NK-92 (cell line): Measurements from ENCODE around the gene FAM114A2.

ENCODE experiments used
- DNase-seq: peaks from one replicate; lab custom pipeline; 2025; ENCODE audit not compliant: unreplicated experiment; lab: John Stamatoyannopoulos, UW

The FAM114A2 gene

DNA sequence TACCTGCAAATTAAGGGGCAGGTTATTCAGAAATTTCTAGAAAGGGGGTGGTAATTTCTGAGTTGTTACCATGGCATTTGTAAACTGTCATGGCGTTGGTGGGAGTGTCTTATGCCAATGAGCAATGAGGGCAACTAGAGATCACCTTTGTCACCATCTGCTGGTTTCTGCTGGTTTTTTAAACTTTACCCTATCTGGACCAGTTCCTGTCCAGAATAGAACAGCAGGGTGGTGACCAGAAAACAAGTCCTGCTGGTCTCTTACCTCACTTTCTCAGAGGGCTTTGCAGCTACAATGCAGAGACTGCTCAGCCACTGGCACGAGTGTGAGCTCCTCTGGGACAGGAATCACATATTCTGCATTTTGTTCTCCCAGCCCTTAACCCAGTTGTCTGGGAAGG is 51.4 kb downstream of the FAM114A2 start:
- no peak for DNase-seq

DNA sequence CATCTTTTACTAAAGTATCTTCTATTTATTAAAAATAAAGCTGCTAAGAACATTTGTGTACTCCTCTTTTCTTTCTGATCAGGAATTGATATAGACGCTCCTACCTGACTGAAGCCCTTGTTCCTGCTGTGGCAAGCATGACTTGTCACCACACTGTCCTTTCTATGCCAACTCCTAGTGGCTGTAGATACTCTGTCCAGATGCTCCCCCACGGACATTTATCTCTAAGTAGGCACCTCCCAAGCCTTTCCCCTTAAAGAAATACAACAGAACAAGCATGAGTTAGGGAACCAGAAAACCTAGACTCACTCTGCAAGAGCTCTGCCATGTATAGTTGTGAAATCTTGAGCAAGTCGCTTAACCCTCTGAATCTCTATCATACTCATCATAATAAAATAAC is 53.2 kb downstream of the FAM114A2 start:
- no peak for DNase-seq

DNA sequence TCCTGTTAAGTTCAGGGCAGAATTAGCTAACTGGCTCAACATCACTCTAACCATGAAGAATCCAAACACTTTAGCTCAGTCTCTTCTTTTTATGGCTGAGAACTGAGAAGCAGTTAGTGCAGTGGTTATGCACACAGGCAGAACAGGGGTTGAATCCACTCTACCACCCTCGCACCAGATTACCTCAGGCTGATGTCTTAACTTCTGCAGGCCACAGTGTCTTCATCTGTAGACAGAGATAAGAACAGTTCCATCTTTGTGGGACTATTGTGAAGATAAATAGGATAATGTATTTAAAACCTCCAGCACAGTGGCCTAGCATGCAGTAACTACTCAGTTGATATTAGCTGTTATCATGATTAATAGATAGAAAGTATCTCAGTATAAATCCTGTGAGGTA is 54.8 kb downstream of the FAM114A2 start:
- DNase-seq, result no peak

DNA sequence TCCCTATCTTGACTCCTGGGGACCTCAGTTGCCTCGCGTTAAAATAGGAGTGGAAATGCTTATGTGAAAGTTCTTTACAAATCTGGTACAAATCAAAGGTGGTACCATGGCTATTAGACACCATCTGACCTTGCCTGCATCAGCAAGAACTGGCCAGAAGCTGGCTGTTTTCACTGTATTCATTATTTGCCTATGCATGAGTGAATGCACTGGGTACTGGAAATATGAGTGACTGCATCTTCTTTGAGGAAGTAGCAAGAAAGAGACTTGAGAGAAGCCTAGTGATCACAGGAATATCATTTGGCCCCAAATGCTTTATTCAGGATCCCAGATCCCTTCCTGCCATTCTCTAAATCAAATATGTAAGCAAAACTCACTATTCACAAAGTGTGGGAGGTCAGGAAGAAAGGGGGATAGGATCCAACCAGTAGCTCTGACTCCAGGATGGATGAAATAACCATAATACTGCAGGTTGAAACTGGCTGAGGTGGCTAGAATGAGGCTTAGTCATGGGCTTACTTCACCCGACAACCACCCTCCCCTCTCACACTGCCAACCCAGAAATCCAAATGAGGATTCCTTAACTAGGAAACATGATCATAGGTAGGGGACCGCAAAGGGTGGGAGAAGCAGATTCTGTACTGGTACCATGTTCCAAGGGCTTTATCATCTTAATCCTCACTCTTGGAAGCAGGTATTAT is 56.7 kb downstream of the FAM114A2 start:
- no peak for DNase-seq

DNA sequence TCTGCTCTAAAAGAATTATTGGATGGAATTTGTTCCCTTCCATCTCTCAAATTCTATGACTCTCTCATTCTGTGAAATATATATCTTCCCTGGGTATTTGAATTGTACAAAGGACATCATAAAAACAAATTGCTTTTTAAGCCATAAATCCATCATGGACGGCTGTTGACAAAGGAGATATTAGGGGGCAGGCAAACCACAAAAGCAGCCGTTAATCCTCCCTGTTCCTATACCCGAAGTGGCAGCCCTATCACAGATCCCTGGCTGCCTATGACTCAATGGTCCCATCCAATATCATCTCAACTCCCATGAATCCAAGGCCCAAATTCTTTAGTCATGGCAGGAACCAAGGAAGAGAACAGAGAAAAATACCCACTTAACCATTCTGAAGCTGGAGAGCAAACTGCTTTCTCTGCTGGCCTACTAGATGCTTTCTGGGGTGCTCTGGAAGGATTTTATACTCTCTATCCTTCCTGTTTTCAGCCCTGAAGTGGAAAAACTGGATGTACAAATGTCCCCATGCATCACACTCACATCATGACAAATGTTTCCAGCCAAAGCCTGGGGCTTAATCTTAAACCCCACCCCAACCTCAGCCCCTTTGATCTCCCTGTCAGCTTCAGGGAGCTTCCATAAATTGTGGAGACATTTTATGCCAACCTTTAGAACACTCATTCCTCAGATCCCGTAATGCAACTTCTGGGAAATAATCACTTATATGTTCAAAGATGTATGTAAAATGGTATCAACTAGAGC is 59.5 kb downstream of the FAM114A2 start:
- no peak for DNase-seq

DNA sequence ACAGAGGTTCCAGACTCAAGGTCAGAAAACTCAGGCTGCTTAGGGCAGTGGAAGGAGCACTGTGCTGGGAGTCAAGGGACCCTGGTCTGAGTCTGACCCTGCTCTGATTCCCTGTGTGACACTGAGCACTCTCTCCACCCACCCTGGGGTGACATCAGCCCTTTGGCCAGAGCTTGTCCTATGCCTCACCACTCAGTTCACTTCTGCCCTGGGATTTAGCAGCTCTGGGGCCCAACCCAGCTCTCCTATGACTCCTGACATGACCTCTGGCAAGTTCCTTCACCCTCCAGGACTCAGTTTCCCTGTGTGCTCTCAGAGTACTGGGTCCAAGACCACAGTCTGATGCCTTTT is 63.9 kb downstream of the FAM114A2 start:
- DNase-seq, result no peak

DNA sequence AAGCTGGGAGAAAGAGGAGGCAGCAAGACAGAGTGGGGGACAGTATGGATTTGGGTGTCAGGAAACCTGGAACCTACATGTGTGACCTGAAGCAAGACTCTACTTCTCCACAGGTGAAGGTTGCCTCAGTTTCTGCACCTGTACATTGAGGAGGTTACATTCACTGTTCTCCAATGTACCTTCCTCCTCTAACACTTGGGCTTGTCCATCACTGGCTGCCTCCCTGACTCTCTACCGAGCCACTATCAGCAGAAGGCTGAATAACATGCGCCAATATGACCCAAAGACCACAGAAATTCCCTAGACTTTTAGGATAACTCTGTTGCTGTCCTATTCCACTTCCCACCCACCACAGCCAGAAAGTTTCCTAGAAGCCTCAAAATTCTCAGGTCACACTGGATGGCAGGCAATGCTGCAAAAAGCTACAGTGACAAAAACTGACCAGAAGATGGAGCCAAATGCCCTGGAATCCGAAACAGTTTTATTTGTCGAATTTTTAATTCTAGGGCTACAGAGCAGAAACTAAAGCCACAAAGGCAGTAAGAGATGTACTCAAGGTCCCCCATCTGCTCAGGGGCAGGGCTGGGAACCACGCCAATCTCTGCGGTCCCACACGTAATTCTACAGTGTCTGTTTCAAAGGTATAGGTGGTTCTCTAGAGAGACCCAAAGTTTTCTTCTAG is 64.4 kb downstream of the FAM114A2 start:
- DNase-seq, result no peak

DNA sequence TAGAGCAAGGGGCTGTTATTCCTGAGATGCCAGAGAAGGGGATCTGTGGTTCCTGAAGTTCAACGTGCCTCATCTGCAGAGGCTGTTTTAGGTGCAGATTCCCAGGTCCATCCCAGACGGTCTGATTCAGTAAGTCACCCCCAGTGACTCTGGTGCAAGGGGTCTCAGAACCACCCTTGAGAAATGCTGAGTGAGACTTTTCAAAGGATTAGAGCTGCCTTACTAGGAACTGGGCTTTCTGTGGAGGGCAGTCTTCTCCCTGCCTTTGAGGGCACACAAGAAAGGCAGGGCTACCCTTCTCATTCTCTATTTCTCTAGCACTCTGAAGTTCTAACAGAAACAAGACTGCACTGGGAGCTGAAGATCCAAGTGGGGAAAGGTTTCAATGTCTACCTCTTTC is 66.5 kb downstream of the FAM114A2 start:
- DNase-seq, result no peak

DNA sequence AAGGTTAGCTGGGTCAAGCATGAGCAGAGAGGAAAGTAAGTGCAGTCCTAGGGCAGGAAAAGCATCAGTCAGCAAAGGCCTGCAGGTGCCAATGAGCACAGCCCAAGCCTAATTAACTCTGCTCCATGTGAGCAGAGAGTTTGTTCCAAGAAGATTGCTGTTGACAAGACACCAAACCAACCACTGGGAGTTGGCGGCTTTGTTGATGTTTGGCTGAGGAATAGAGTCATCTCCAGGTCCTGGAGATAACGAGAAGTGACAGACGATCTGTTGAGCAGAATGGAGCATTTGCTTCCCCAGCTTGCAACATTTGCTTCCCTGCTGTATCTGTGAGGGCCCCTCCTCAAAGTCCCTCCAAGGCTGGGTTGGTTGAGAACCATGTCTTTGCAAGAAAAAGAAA is 68.2 kb downstream of the FAM114A2 start:
- DNase-seq, result no peak

DNA sequence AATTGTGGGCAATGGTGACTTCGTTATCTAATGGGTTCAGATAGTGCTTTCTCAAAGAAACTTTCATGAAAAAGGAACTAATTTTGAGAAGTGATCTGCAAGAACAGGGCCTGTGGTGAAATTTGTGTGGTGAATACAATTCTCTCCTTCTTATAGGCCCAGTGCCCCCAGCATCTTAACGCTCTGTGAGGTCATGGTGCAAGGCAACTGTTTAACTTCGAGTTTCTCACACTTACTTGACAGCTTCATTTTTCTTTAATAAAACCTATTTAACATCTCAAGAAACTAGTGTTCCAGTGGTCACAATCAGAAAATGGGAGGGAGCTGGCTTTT is 69.2 kb downstream of the FAM114A2 start:
- DNase-seq, result no peak

DNA sequence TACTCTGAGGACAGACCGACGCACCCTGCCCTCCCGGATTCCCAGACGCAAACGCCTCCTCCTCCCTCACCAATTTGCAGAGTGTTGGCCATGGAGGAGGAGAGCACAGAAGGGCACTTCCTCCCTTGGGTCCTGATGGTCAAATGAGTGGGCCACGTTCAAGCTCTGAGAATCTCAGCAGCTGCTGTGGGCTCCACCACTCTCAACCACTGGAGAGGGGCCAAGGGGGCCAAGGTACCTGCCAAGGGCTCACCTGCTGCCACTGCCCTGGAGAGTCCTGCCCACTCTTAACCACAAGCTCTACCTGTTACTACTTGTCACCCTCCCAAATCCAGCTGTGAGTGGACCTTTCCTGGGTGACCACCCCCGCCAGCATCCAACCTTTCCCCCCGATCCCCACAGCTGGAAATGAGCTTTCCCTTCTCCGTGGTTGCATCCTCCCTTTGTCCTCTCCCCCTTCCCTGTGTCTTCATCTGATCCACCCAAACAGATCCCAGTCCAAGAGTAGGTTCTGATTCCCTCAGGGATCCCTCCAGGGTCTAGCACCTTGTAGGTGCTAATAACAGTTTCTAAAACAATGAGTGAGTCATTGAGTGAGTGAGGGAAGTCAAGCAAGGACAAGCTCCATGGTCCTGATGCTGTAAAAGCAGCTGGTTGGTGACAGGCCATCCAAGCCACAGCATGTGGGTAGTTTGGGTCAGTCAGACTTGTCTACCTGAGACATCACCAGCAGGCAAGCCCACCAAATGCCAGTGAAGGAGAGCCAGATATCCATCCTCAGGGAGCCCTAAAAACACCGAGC is 69.7 kb downstream of the FAM114A2 start:
- DNase-seq, result no peak

DNA sequence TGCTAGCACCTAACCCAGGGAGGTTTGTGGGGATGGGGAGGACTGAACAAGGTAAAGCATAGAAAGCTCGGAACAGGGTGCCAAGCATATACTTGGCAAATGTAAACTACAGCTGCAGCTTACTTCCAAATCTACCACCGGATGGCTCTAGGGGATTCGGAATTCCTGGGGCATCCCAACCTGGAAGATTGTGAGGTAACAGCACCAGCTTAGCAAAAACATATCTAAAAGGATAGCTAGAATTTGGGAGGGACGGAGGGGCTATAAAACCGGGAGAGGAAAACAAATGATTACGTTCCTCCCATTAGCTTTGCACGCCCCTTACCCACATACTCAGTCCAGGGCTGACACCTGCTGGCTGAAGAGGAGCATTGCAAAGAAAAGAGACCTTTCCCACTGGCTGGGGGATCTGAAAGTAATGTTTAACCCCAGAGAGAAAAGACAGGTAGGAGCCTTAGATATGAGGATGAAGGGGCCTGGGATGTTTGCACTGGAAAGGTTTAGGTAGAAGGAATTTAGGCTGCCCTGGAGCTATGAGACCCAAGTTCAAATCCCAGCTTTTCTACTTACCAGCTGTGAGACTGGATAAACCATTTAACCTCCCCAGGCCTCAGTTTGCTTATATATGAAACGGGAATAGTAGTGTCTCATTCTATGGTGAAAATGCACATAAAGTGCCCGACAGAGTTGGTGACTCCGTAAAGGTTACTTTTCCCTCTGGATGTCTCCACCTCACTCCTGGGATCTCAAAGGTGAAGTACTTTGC is 73.6 kb downstream of the FAM114A2 start:
- DNase-seq, result no peak

DNA sequence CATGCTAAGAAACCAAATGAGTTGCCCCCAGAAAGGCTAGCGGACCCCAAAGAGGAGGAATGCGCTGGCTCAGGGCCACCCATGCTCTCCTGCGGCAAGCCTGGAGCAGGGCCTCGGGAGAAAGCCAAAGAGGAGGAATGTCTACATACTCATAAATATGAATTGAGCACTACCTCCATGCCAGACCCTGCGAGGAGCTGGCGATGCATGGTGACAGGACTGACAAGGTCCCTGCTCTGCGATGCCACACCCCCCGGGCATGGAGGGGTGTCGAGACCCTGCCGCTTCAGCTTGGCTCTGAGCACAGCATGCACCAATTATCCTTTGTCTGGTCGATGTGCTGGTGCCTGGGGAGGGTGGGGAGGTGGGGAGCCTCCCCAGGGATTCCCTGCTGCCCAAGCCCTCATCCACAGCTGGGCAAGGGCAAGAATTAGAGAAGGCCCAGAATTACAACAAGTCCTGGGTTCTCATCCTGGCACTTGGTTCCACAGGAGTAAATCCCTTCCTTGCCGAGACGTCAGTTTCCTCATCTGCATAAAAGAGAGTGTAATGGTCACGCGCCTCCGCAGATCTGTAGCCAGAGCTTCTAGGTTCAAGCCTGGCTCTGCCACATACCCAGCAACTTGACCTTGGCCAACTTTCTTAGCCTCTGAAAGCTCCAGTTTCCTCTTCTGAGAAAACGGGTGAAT is 74.4 kb downstream of the FAM114A2 start:
- no peak for DNase-seq

DNA sequence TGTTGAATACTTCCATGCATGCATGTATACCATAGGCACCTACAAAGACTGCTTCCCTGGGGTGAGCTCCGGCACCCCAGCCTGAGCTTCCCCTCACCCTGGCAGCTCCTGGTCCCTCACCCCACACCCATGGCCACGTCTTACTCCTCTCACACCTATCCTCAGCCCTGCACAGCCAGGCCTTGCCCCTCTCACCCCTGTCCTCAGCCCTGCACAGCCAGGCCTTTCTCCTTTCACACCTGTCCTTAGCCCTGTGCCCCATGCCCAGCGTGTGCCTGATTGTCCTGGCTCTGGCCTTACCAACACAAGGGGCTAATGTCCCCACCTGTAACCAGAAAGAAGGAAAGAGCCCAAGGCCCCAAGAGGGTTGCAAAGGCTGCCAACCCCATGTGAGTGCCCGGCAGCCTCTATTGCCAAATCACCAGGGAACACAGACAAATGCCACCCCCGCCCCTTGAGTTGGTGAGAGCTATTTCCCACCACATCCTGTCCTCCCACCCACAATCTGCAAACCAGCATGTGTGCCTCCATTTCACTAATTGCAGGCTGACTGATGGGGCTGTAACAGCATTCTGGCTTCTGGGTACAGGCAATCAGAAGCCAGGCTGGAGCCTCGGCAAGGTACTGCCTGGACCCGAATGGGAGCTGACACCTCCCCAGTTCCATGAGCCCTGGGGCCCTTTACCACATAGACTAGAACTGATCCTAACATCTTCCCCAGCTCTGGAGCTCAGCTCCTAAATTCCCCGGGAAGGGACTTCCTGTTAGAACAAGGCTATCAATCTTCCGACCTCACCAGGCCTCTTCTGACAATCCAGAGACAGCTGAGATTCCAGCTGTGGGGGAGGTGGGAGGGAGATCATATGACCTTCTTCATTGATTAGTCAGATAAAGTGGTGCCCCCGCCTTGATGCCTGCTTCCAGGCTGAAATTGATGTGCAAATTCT is 78.2 kb downstream of the FAM114A2 start:
- DNase-seq, result no peak

DNA sequence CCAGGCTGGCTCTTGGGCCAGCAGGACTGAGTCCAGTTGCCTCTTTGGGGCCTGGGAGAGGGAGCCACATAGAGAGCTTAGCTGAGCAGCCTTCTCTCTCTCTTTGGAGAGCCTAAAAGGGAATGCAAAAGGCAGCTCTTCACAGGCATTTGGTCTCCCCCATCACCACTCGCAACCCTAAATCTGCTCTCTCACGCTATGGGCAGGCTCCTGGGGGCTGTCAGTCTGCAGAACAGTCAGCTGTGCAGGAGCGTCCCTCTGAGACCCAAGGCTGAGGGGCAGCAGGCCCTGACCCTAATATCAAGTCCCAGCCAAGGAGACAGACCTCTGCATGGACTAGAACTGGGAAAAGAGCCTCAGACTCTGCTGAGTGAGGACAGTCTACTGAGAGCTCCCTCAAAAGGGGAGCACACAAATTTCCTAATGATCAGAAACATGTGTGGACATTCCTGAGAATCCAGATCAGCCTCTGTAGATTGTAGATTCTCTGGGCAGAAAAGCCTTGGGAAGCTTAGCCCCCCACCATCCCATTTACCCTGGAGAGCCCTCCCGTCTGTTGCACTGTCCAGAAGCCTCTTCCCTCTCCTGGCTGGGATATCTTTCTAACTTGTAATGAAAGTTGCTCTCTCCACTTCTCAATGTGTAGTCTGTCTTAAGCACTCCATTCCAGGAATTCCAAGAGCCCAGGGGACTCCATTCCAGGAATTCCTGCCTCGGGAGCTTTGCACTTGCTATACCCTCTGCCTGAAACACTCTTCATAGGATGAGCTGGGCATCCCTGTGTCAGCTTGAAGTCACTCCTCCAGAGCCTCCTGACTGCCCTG is 79.4 kb downstream of the FAM114A2 start:
- DNase-seq, result no peak

DNA sequence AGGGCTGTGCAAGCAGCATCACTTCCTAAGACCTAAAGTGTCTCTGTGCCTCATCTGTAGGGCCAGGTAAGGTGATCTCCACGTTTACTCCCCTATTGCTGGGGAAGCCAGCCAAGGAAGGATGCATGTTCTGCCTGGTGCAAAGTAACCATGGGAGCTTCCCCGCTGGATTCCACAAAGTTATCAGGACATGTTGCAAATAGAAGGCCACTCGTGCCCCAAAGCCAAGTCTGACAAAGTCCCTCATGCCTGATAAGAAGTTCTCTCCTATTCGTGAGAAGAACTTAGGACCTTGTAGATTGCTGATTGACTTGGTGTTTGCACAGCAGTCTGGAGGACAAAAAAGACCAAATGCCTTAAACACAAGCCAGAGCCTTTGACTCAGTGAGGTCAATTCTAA is 81.5 kb downstream of the FAM114A2 start:
- no peak for DNase-seq

DNA sequence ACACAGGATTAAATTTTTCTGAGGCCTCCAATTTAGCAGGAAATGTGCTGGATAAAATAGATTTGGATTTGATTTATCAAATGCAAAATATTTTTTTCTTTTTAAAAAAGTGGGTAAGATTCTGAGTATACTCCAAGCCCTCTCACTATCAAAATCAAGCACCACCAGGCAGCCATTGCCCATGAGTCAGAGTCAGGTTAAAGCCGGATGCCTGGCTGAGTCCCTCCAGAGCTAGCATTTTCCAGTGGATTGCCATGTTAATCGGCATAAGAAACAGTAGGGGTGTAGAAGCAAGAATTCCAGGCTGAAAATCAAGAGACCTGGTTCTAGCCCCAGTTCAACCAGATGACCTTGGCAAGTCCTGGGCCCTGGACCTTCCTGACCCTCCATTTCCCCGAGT is 85.3 kb downstream of the FAM114A2 start:
- no peak for DNase-seq

DNA sequence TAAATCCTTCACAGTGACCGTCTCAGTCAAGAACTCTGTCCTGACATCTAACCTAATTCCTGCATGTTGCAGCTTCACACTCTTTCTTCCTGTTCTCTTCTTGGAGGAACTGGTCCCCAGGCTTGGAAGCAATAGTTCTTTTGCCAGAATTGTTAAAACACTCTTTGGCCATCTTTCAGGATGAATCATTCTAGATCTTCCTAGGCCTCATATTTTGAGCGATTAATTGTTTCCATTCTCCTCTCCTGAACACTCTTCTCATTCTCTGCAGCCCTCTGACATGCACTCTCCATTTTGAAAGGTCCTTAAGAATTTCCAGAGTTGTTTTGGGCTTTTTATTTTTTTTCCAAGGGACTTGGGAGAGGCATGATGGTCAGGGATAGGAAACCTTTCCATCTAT is 85.8 kb downstream of the FAM114A2 start:
- no peak for DNase-seq
